ENCODE data around the gene CALM3. TPM values are rescaled to one million over a fixed set of nuclear protein-coding genes. Genes with fewer than 3 reads are reported as not detected.

CALM3 gene
- total and polyA plus RNA-seq, 2 donors from 2014 or later: 217 to 350 TPM

DNA sequence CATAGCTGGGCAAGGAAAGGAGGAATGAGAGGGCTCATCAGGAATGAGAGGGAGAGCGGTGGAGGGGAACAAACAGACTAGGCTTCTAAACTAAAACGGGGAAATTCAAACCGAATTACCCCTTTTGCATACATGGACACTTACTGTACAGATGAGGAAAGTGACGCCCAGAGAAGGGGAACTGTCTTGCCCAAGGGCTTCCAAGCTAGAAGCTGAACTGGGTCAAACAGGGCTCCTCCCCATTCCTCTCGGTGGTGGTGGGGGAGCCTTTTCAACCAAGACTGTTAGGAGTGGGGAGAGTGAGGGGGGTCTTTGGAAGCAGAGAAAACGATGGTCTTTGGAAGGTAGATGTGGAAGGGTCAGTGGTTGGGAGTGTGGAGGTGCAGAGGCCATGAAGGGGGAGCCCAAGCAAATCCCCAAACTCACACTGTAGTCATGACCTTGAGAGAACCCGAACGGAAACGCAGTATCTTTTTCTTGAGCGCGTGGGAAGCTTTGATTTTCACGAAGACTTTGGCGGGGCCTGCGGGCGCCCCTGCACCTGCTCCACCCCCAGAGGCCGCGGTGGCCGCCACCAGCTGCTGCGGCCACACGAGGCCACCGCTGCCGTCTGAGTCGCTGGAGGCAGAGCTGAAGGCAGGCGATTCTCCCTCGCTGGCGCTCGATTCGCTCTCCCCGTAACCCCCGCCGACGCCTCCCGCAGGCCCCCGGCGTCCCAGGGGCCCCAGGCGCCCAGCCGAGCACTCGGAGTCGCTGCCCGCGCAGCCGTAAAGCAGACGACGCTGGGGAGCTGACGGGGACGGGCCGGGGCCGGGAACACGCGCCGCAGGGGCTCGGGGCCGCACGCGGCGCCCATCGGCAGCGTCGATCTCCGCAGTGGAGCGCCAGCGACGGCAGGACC lies 47.2 kb downstream of the CALM3 start:
- Histone ChIP-seq H3K9ac (ENCODE audit: low read length in 3 of 3) (no peak overlapping the region), H3K36me3 (ENCODE audit: control insufficient read depth in 2 of 3, insufficient read depth in 3 of 3, low read length in 3 of 3) (no peaks in the 10 kb centered on the region), H3K27ac (ENCODE audit: low read depth in 2 of 2, low read length in 2 of 2) (no peak overlapping the region), H3K4me1 (ENCODE audit: control insufficient read depth in 2 of 3, insufficient read depth in 2 of 3, low read depth in 1 of 3, low read length in 3 of 3) (no peaks in the 10 kb centered on the region), H3K9me3 (ENCODE audit: control insufficient read depth in 2 of 3, insufficient read depth in 1 of 3, low read length in 3 of 3) (no peaks in the 10 kb centered on the region), H3K27me3 (ENCODE audit: control insufficient read depth, insufficient read depth, low read length) (peaks cover 8% of the 10 kb centered on the region), H3K4me3 (ENCODE audit: low read length in 3 of 3) (no peak overlapping the region)
- no peak for FAIRE-seq
- DNase-seq: peak in 1 of 5 donors; percentile 57
- intact Hi-C loops (cut with DNase I): no loop called here
- TF ChIP-seq, protein P1, sequence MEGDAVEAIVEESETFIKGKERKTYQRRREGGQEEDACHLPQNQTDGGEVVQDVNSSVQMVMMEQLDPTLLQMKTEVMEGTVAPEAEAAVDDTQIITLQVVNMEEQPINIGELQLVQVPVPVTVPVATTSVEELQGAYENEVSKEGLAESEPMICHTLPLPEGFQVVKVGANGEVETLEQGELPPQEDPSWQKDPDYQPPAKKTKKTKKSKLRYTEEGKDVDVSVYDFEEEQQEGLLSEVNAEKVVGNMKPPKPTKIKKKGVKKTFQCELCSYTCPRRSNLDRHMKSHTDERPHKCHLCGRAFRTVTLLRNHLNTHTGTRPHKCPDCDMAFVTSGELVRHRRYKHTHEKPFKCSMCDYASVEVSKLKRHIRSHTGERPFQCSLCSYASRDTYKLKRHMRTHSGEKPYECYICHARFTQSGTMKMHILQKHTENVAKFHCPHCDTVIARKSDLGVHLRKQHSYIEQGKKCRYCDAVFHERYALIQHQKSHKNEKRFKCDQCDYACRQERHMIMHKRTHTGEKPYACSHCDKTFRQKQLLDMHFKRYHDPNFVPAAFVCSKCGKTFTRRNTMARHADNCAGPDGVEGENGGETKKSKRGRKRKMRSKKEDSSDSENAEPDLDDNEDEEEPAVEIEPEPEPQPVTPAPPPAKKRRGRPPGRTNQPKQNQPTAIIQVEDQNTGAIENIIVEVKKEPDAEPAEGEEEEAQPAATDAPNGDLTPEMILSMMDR (IDR thresholded peaks at IDR 0.05; ENCODE audit: borderline replicate concordance, extremely low read depth, insufficient read depth): no peak

DNA sequence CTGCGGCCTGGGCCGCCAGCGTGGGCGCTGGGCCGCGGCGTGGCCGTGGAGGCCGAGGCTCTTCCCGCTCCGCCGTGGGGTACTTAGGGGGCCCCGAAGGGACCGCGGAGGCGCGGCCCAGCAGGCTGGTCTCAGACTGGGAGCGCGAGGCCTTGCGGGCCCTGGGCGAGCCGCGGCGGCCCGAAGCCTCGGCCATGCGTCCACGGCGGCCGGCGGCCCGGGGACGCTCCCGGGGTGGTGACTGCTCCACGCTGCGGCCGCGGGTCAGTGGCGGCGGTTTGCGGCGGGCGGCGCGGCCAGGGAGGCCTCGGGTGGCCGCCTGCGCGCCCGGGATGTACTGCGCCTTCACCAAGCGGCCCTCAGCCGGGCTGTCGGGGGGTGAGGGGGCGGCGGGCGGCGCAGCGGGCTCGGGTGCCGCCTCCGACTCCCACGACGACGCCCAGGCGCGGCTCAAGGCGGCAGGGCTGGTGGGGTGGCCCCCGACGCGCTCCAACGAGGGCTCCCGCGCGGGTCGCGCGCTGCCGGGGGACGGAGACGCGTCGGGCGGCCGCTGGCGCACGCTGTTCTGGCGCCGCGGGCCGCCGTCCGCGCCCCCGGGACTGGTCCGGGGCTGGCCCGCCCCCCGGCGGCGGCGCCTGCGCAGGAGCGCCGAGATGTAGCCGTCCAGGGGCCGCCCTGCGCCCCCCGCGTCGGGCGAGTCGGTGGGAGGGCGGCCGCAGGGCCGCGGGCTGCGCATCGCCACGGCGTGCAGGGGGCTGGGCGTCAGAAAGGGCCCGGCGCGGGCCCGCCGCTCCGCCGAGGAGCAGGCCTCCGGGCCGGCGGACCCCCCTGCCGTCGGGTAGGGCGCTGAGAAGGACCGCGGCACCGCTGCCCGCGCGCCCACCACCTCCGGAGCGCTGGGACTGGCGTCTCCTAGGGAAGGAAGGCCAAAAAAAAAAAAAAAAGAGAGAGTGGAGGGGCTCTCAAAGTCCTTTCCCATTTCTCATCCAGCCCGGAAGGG lies 48.1 kb downstream of the CALM3 start:
- TF ChIP-seq, protein P1 (IDR thresholded peaks at IDR 0.05; ENCODE audit: borderline replicate concordance, extremely low read depth, insufficient read depth): no peak
- H3K9ac ChIP-seq (ENCODE audit: low read length in 3 of 3): no peak overlapping the region
- peaks cover 8% of the 10 kb centered on the region for H3K27me3 ChIP-seq (ENCODE audit: control insufficient read depth, insufficient read depth, low read length)
- DNase-seq (peak in 1 of 5 donors; percentile 37), FAIRE-seq (no peak)
- peaks cover 0 to 2% (median 0%) of the 10 kb centered on the region in 3 donors for H3K4me1 ChIP-seq (ENCODE audit: control insufficient read depth in 2 of 3, insufficient read depth in 2 of 3, low read depth in 1 of 3, low read length in 3 of 3)
- intact Hi-C loops (cut with DNase I): no loop called here
- no peaks in the 10 kb centered on the region for H3K9me3 ChIP-seq (ENCODE audit: control insufficient read depth in 2 of 3, insufficient read depth in 1 of 3, low read length in 3 of 3)
- no peak overlapping the region for H3K27ac ChIP-seq (ENCODE audit: low read depth in 2 of 2, low read length in 2 of 2)
- no peak overlapping the region for H3K4me3 ChIP-seq (ENCODE audit: low read length in 3 of 3)
- no peaks in the 10 kb centered on the region for H3K36me3 ChIP-seq (ENCODE audit: control insufficient read depth in 2 of 3, insufficient read depth in 3 of 3, low read length in 3 of 3)

DNA sequence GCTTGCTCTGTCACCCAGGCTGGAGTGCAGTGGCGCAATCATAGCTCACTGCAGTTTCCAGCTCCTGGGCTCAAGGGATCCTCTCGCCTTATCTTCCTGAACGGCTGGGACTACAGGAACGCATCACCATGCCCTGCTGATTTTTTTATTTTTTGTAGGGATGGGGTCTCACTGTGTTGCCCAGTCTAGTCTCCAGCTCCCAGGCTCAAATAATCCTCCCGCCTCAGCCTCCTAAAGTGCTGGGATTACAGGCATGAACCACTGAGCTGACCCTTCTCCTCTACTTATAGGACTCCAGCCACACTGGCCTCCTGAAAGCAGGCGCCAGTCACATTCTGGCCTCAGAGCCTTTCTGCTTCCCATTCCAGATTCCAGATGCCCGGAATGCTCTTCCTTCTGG lies 49.3 kb downstream of the CALM3 start:
- Histone ChIP-seq H3K27me3 (ENCODE audit: control insufficient read depth, insufficient read depth, low read length) (peaks cover 8% of the 10 kb centered on the region), H3K9me3 (ENCODE audit: control insufficient read depth in 2 of 3, insufficient read depth in 1 of 3, low read length in 3 of 3) (no peaks in the 10 kb centered on the region), H3K36me3 (ENCODE audit: control insufficient read depth in 2 of 3, insufficient read depth in 3 of 3, low read length in 3 of 3) (no peaks in the 10 kb centered on the region), H3K4me3 (ENCODE audit: low read length in 3 of 3) (no peak overlapping the region), H3K9ac (ENCODE audit: low read length in 3 of 3) (no peak overlapping the region), H3K27ac (ENCODE audit: low read depth in 2 of 2, low read length in 2 of 2) (no peak overlapping the region), H3K4me1 (ENCODE audit: control insufficient read depth in 2 of 3, insufficient read depth in 2 of 3, low read depth in 1 of 3, low read length in 3 of 3) (peaks cover 0 to 2% (median 0%) of the 10 kb centered on the region in 3 donors)
- FAIRE-seq: no peak
- TF ChIP-seq, protein P1 (IDR thresholded peaks at IDR 0.05; ENCODE audit: borderline replicate concordance, extremely low read depth, insufficient read depth): no peak
- intact Hi-C loops (cut with DNase I): no loop called here
- DNase-seq: peak in 1 of 5 donors; percentile 22

All from kidney (tissue), 14 donors.